Measurements from ENCODE around the gene GSTA5. TPM values are rescaled to one million over a fixed set of nuclear protein-coding genes. Genes with fewer than 3 reads are reported as not detected.
"Not testable (repeated sequence)": the region's sequence is repeated elsewhere in the genome, so short reads cannot be mapped to it uniquely, and the experiment has no call there.

Gene GSTA5
- total RNA-seq, 1 donor from 2014 or later = not detected

- intact Hi-C loops (cut with micrococcal nuclease) = loop anchor here (2.0 to 10.0 kb wide), 3 partner anchors 43 to 645 kb away; no protein-coding TSS in a partner anchor
Observed at GRCh38 chr6:52839124-52840055, 1.2 kb downstream of the GSTA5 start.

- intact Hi-C loops (cut with micrococcal nuclease) = loop anchor here (10.0 kb wide), 2 partner anchors 430 to 650 kb away; no protein-coding TSS in a partner anchor
Observed at GRCh38 chr6:52834481-52834880, 6.1 kb downstream of the GSTA5 start.

- intact Hi-C loops (cut with micrococcal nuclease) = loop anchor here (10.0 kb wide), 2 partner anchors 426 to 654 kb away; no protein-coding TSS in a partner anchor
Observed at GRCh38 chr6:52830869-52831268, 9.7 kb downstream of the GSTA5 start.

GRCh38 chr6:52829046-52829817 lies 11.4 kb downstream of the GSTA5 start:
- intact Hi-C loops (cut with micrococcal nuclease) = no loop called here

- intact Hi-C loops (cut with micrococcal nuclease) = not testable (repeated sequence)
Observed at GRCh38 chr6:52828621-52829020, 12.0 kb downstream of the GSTA5 start.

- intact Hi-C loops (cut with micrococcal nuclease) = not testable (repeated sequence)
Observed at GRCh38 chr6:52827073-52827783, 13.4 kb downstream of the GSTA5 start.

GRCh38 chr6:52826513-52826912 lies 14.1 kb downstream of the GSTA5 start:
- intact Hi-C loops (cut with micrococcal nuclease) = no loop called here

- intact Hi-C loops (cut with micrococcal nuclease) = not testable (repeated sequence)
Observed at GRCh38 chr6:52825900-52826459, 14.6 kb downstream of the GSTA5 start.

GRCh38 chr6:52825270-52825793 lies 15.3 kb downstream of the GSTA5 start:
- intact Hi-C loops (cut with micrococcal nuclease) = not testable (repeated sequence)

- intact Hi-C loops (cut with micrococcal nuclease) = no loop called here
Observed at GRCh38 chr6:52821842-52822241, 18.8 kb downstream of the GSTA5 start.

GRCh38 chr6:52820198-52820597 lies 20.4 kb downstream of the GSTA5 start:
- intact Hi-C loops (cut with micrococcal nuclease) = no loop called here

GRCh38 chr6:52815167-52816092 lies 25.2 kb downstream of the GSTA5 start:
- intact Hi-C loops (cut with micrococcal nuclease) = loop anchor here (2.0 kb wide), 1 partner anchor 181 kb away; no protein-coding TSS in a partner anchor

- intact Hi-C loops (cut with micrococcal nuclease) = loop anchor here (2.0 kb wide), 1 partner anchor 182 kb away; no protein-coding TSS in a partner anchor
Observed at GRCh38 chr6:52814545-52814944, 26.1 kb downstream of the GSTA5 start.

GRCh38 chr6:52809777-52810176 lies 30.8 kb downstream of the GSTA5 start:
- intact Hi-C loops (cut with micrococcal nuclease) = not testable (repeated sequence)

GRCh38 chr6:52808660-52809059 lies 32.0 kb downstream of the GSTA5 start:
- intact Hi-C loops (cut with micrococcal nuclease) = no loop called here

GRCh38 chr6:52803668-52804255 lies 36.9 kb downstream of the GSTA5 start, which contains the start of gene GSTA1:
TSS of gene GSTA1 (minus strand) at chr6:52803816. CDS start at chr6:52799267, 4,549 bp downstream.
- intact Hi-C loops (cut with micrococcal nuclease) = not testable (repeated sequence)

GRCh38 chr6:52802806-52803205 lies 37.8 kb downstream of the GSTA5 start:
- intact Hi-C loops (cut with micrococcal nuclease) = no loop called here

- intact Hi-C loops (cut with micrococcal nuclease) = no loop called here
Observed at GRCh38 chr6:52801188-52801841, 39.3 kb downstream of the GSTA5 start.
